HEK293 (cell line): ENCODE data around the gene ITGA4.

Source experiments
- CTCF ChIP-seq: fragments of 450-650 bp; formaldehyde crosslinking; IDR thresholded peaks from 2 replicates; pipeline ENCODE4 v1.5.1; 2016; ENCODE audit warnings: missing biosample characterization, missing genetic modification characterization
- YY1 ChIP-seq: fragments of 450-650 bp; formaldehyde crosslinking; IDR thresholded peaks from 2 replicates; pipeline ENCODE4 v1.5.1; 2018; ENCODE audit warnings: missing biosample characterization, missing genetic modification characterization

- TF ChIP-seq YY1 (tag by site-specific recombination) (no peak), CTCF (tag by site-specific recombination) (no peak)
Observed at GRCh38 chr2:181552808-181553207, 95.6 kb downstream of the ITGA4 start.
